NB4 (cell line): Measurements from ENCODE around the gene HNRNPAB.

Experiments used
- MYC ChIP-seq: IDR thresholded peaks from 2 replicates; pipeline ENCODE4 v1.6.1; 2011; ENCODE audit warnings: low read depth, low read length
- POLR2A ChIP-seq: IDR thresholded peaks from 2 replicates; pipeline ENCODE4 v1.6.1; 2011; ENCODE audit warnings: mild to moderate bottlenecking; ENCODE audit not compliant: insufficient read length; ENCODE audit errors: extremely low read depth
- TF ChIP-seq, protein P1 (sequence below): IDR thresholded peaks from one replicate; pipeline ENCODE4 v1.5.1; 2012; ENCODE audit warnings: low read depth, low read length
- TF ChIP-seq, protein P2 (sequence below): IDR thresholded peaks from 2 replicates; pipeline ENCODE4 v1.6.1; 2011; ENCODE audit warnings: low read depth, low read length

DNA sequence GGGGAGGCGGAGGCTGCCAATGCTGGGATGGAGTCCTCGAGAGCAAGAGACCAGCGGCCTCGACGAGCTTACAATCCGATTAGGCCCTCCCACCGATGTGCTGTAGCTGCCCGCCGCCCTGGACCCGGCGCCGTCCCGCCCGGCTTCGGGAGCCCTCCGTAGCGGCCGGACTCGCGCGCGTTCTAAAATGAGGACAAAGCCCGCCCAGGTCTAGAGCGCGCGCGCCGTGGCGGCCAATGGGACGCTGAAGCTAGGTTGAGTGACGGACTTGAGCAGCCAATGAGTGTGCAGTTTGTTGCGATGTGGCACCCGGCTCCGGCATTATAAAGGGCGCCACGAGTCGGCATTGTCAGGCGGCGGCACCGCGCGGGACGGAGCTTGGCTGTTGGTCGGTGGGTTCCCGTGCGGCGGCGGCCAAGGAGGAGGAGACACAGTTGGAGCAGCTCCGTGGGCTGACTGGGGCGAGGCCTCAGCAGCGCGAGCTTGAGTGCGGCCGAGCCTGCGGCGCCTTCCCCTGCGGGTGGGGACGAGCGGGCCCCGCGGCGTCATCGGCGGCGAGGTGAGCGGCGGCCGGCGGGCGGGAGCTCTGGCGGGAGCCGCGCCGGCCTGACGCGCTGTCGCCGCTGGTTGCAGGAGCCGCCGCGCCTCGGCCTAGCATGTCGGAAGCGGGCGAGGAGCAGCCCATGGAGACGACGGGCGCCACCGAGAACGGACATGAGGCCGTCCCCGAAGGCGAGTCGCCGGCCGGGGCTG lies at the start of gene HNRNPAB:
- TF ChIP-seq, protein P1, sequence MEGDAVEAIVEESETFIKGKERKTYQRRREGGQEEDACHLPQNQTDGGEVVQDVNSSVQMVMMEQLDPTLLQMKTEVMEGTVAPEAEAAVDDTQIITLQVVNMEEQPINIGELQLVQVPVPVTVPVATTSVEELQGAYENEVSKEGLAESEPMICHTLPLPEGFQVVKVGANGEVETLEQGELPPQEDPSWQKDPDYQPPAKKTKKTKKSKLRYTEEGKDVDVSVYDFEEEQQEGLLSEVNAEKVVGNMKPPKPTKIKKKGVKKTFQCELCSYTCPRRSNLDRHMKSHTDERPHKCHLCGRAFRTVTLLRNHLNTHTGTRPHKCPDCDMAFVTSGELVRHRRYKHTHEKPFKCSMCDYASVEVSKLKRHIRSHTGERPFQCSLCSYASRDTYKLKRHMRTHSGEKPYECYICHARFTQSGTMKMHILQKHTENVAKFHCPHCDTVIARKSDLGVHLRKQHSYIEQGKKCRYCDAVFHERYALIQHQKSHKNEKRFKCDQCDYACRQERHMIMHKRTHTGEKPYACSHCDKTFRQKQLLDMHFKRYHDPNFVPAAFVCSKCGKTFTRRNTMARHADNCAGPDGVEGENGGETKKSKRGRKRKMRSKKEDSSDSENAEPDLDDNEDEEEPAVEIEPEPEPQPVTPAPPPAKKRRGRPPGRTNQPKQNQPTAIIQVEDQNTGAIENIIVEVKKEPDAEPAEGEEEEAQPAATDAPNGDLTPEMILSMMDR: no peak
- TF ChIP-seq POLR2A: peak; percentile 98
- TF ChIP-seq, protein P2, sequence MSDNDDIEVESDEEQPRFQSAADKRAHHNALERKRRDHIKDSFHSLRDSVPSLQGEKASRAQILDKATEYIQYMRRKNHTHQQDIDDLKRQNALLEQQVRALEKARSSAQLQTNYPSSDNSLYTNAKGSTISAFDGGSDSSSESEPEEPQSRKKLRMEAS: peak; percentile 93
- TF ChIP-seq MYC: peak; percentile 97
